Ramos (cell line): ENCODE data around the gene PAXIP1.

Source experiments
- in situ Hi-C: fragments of 300-500 bp; cut with MboI; formaldehyde crosslinking; loops from one replicate; pipeline ENCODE4 v1.14.3; 2022; ENCODE audit warnings: low sequenced_read_pairs; ENCODE audit not compliant: unreplicated experiment

Gene PAXIP1

DNA sequence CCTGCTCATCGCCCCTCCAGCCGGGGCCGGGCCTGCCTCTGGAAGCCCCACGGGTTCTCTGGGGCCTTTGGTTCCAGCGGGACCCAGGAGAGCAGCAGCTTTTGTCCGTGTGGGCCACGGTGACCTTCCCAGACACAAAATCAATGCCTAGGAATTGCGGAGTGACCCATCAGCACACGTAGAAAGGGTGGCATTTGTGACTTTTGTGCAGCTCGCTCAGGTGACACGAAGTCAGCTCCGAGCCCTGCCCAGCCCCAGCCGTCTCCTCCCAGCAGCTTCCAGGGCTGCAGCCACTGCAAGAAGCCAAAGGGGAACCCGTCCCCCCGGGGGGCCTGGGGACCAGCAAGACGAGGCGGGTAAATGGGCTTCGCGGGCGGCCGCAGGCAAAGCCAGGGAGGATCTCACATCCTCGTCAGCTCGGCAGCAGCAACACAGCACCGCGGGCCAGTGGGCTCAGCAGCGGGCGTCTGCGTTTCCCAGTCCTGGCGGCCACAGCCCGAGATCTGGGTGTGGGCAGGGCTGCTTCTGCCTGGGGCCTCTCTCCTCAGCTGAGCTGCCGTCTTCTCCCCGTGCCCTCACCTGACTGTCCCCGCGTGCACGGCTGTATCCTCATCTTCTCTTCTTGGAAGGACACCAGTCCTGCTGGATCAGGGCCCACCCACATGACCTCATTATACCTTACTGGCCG, 88.5 kb downstream of the PAXIP1 start:
- in situ Hi-C loops: no loop called here

DNA sequence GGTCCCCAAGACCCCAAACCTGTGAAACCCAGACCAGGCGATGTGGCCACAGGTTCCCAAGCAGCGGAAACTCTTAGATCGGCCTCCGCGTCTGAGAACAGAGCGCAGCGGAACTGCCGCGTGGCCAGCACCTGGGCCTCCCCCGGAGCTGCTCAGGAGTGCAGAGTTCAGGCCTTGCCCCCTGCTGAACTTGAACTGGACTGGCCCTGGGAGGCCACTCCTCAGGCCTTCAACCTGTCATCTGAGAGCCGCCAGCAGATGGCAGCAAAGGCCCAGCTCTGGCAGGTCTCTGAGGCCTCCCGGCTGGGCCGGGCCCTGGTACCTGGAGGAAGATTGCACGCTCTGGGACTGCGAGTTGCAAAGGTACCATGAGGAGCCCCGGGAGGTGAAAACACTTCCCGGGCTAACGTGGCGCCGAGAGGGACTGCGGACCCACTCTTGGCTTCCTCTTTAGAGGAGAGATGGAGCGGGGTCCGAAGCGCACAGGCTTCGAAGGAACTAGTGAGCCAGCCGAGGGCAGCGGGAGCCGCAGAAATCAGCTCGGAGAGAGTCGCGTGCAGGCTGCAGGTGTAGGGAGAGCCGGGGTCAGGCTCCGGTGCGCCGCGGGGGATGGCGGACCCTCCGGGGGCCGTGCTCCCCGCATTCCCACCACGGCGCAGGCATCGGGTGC, 89.2 kb downstream of the PAXIP1 start:
- in situ Hi-C loops: no loop called here

DNA sequence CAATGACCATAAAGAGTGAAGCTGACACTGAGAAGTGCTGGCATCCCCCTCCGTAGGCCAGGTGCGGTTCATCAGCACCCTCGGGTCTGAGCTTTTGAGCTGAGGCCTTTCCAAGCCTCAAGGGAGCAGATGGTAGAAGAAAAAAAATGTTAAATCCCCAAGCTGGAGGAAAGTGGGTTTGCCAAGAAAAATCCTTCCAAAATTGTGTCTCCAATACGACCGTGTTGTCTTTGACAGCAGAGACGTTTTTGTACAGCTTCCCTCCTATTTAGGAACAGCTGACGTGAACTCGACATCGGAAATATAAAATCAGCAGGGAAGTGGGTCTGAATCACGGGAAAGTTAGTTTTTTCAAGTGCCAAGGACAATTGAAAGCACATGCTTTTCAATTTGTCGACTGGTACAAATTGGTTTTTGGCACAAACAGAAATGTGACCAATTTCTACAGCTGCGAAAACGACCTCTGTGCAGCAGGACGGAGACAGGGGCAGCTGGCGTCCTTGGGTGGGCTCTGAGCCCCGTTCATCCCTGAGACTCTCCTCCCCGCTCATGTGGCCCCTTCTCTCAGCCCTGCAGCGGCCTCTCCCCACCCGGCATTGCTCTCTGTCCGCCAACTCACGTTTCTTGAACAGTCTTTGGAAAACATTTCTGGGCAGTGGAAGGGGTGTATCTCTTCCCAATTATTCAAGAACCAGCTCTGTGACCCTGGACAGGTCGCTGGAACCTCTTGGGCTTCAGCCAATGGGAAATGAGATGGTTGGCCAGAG, 89.9 kb downstream of the PAXIP1 start:
- in situ Hi-C loops: no loop called here

DNA sequence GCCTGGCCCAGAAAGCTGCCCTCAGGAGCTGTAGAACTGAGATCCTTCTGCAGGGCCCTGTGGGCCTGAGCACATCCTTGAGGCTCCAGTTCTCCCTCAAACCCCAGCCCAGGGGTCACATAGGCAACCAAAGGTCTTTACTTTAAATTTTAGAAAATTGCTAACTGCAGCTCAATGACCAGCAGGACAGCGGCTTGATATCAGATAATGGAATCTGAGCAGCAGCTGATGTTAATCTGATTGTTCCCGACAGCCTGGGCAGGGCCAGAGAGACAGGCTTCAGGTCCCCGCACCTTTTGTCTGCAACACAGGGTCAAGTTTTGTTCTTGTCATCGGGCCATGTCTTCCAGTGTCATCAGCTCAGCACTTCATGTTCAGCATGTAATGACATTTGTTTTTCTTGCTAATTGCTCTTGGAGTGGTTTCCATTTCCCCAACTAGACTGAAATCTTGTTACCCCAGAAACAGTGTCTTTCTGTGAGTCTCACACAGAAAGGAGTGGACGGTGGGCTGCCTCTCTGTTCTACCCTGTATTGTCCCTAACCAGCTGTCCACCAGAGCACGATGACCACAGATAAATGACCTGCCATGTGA, 91.0 kb downstream of the PAXIP1 start:
- in situ Hi-C loops: no loop called here

DNA sequence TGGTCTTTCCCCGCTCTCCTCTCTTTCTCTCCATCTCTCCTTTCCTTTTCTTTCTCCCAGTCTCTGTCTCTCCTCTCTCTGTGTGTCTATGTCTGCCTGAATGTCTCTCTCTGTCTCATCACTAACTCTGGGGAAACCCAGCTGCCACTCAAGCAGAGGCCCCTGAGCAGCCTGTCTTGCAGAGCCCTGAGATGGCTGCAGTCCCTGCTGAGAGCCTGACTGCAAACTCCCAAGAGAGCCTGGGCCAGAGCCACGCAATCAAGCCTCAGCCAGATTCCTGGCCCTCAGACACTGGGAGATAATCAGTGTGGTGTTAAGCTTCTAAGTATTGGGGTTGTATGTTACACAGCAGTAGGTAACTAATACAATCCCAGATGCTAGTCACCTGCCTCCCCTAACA, 91.5 kb downstream of the PAXIP1 start:
- in situ Hi-C loops: no loop called here

DNA sequence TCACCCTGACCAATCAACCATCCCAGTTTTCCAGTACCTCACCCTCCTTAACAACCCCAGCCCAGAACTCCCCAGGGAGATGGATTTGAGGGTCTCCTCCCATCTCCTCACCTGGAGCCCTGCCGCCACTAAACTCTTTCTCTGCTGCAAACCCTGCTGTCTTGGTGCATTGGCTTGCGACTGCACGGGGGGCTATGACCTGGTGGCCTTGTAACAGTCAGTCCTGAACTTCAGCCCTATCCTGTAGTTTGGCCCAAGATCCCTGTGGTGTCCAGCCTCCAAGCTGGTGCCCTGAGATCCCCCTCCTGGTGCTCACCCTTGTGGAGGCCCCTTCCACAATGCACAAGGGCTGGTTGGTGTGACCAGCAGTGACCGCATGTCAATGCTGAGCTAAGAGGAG, 91.9 kb downstream of the PAXIP1 start:
- in situ Hi-C loops: no loop called here

DNA sequence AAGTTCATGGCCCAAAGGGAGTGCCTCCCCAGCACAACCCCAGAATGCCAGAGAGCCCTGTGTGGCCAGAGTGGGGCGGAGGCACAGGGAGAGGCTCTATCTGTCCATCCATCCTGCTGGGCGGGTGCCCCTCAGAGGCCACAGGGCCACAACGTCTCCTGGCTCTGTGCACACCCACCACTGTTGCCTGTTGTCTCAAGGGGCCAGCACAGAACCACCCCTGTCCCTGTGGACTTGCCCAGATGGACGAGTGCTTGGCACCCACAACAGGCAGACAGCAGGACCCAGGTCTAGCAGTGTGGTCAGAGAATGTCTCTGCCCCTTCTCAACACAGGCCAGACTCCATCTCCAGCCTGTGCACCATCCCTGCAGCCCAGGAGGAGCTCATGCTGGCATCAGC, 92.8 kb downstream of the PAXIP1 start:
- in situ Hi-C loops: no loop called here

DNA sequence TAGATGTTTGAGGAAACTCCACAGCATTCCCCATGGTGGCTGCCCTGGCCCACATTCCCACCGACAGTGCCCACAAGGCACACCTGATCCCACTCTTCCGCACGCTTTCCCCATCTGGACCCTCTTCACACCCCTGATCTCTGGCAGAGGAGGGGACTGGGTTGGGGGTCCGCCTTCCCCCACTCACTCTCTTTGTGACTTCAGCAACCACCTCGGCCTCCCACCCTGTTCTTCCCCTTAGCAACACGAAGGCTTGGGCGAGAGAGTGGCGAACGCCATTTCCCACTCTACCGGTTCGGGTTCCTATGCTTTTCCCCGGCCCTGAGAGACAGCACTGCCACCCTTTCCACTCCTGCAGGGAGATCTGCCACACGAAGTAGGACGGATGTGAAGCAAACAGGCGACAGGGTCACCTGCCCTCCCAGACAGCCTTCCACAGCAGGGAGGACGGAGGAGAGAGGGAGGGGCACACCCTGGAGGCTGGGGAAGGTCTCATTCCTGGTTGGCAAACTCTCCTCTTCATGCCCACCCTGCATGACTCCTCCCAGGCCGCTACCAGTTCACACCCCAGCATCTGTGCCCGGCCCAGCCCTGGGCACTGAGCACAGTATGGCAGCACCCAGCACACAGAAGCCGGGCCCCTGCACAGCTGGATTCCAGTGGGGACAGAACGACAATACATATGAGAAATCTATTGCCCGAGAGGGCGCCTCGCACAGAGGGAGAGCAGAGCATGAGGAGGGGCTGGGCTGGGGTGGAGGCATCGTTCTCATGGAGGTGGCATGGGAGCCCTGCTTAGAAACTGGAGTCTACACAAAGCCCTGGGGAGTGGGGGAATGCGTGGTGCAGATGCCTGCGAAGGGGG, 93.5 kb downstream of the PAXIP1 start:
- in situ Hi-C loops: no loop called here

DNA sequence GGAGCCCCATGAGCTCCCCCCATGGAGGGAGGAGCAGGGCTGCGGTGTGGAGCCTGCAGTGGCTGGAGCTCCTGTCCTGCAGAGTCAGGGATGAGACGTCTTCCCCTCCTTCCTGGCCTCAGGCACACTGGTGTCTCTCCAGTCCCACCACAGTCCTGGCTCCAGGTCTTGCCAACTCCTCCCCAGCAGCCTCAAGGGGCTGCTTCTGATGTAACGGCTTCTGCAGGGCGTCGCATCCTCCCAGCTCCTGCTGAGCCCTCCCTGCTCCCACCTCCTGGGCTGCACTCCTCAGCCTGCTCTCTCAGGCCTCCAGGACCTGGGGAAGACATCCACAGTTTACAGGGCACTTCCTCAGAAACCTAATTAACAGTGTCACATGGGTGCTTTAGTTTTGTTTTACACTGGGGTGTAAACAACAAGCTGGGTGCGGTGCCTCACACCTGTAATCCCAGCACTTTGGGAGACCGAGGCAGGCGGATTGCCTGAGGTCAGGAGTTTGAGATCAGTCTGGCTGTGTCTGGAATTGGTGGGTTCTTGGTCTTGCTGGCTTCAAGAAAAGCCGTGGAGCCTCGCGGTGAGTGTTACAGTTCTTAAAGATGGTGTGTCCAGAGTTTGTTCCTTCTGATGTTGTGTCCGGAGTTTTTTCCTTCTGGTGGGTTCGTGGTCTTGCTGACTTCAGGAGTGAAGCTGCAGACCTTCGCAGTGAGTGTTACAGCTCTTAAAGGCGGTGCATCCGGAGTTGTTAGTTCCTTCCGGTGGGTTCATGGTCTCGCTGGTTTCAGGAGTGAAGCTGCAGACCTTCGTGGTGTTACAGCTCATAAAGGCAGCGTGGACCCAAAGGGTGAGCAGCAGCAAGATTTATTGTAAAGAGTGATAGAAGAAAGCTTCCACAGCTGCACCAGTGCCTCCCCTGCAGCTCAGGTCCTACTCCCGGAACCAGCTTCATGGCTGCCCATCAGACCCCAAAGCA, 95.0 kb downstream of the PAXIP1 start:
- in situ Hi-C loops: no loop called here

DNA sequence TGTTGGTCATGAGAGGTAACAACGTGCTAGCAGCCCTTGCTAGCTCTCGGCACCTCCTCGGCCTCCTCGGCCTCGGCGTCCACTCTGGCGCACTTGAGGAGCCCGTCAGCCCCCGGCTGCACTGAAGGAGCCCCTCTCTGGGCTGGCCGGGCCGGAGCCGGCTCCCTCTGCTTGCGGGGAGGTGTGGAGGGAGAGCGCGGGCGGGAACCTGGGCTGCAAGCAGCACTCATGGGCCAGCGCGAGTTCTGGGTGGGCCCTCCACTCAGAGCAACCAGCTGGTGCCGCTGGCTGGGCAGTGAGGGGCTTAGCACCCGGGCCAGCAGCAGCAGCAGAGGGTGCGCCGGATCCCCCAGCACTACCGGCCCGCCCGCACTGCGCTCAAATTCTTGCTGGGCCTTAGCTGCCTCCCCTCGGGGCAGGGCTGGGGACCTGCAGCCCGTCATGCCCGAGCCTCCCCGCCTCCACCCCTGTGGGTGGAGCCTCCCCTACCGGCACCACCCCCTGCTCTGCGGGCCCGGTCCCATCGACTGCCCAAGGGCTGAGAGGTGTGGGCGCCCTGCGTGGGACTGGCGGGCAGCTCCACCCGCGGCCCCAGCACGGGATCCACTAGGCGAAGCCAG, 96.1 kb downstream of the PAXIP1 start:
- in situ Hi-C loops: no loop called here

DNA sequence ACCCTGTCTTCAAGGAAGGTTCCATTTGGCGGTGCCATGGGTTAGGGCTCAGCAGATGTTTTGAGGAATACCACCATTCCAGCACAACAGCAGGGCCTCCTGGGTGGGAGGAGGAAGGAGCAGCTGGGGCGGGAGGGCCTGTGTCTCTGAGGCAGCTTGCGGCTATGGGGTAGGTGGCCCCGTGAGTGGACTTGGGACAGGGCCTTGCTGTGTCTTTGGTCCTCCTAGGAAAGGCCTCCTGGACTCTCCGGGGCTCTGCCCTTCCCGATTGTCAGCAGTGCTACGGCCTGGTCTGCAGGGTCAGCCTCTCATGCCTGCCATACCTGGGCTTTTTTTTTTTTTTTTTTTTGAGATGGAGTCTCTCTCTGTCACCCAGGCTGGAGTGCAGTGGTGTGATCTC, 96.7 kb downstream of the PAXIP1 start:
- in situ Hi-C loops: no loop called here

DNA sequence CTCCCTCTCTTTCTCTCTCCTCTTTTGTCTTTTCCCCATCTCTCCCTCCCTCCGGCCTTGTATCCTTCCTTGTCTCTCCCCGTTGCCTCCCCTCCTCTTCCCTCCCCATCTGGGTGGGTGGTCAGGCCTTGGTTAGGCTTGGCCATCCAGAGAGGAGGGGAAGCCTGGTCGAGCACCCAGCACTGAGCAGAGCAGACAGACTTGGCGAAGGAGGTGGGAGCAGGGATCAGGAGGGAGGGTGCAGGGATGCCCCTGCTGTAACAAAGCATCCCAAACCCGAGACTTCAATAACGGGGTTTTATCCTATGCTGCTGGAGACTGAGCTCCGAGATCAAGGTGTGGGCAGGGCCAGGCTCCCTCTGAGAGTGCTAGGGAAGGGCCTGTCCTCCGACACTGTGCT, 97.3 kb downstream of the PAXIP1 start:
- in situ Hi-C loops: no loop called here

DNA sequence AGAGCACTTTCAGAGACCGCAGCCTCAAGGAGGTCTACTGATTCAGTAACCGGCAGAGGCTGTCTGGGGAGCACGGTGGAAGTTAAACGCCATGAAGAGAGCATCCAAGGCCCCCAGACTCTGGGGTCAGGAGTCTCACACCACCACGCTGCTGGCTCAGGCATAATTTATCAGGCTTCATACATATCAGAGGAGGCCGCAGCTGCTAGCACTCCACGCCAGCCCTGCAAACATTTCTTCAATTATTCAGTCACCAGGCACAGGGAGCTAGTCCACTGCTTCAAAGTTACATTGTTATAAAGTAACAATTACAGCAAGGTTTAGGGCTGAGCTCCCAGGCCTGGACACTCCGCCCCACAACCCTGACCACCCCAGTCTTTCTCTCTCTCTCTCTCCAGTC, 97.8 kb downstream of the PAXIP1 start:
- in situ Hi-C loops: no loop called here

DNA sequence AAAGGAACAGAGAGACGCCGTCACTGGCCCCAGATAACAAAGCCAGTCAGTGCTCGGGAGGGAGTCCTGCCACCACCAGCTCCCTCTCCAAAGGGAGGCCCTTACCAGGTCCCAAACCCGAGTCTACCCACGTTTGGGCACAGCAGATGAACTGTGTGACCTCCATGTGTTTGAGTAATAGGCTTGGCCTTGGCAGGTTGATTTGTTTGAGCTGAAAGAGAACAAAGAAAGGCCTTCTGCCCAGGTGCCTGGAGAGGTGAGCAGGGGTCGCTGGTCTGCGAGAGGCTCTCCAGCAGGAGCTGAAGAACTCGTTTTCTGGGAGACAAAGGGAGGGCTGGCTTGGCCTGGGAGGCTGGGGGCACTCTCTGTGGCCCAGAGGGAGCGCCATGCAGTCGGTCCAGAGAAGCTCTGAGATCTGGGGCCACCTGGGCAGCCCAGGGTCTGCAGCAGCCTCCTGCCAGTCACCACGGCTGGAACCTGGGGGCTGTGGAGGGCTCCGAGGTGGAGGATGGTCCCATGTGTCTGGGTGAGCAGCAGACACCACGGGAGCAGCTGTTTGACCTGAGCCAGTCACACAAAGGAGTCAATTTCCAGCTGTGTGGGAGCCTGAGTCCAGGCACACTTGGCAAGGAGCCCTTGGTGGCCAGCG, 99.7 kb downstream of the PAXIP1 start:
- in situ Hi-C loops: no loop called here

DNA sequence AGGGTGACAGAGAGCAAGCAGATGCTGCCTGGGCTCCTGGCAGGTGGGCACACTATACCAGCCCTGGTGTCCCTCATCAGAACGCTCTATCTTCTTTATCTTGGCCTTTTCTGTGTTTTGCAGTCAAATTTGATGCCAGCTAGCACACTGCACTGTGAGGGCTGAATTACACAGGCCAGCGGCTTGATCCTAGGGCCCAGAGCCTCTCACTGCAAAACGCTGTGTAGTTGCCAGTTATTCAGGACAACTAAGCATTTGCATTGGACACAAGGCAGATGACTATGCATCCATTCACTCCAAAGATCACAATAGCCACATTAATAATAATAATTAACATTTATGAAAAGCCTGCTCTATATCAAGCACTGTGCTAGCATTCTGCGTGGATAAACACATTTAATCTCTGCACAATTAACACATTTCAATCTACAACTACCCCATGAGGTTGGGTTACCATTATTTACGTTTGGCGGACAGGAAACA, 100.3 kb downstream of the PAXIP1 start:
- in situ Hi-C loops: no loop called here

DNA sequence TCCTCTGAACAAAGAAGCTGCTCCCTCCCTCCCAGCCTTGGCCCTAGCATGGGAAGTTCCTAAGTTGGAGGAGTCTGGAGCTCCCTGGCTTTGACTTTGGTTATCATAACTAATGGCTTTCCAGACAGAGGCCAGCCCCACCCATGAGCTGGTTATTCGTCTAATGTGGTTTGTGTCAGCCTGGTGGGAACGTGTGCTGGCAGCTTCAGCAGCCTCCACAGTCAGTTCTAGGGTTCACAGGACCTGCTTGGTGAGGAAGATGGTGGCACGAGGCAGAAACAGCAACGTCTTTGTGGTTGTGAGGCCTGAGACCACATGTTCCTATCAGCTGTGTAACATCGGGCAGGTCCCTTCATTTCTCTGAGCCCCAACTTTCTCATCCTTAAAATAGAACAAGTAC, 103.1 kb downstream of the PAXIP1 start:
- in situ Hi-C loops: no loop called here

DNA sequence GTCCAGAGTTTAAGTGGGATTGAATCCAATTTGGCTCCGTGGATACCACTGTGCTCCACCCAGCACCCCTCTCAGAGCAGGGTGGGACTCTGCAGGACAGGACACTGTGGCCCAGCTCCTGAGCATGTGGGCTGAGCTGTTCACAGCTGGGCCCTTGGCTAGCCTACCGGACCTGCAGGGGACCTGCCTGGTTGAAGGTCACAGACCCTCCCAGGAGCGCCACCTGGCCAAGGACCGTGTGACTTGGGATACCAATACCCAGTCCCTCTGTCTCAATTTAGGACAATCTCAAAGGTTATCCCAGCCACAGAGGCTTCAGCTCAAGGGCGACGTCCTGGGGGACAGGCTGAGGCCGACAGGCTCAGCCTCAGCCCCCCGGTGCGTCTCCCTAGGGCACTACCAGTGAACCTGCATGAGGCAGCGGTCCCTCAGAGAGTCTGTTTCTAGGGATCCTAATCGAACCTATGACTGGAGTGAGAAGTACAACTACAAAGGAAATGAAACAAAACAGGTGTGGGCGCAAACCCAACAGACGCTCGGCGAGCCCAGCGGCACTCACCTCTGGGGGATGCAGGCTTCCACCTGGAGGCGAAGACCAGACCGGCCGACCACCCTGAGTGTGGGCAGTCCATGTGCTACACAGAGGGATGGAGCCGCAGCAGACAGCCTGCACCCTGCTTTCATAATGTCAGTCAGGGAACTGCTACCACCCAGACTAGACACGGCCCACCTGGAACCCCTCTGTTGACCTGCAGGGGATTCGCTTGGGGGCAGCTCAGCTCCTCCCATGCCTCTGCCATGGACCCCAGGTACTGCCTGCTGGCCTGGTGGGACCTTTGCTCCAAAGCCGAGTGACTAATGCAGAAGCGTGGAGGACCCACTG, 103.7 kb downstream of the PAXIP1 start:
- in situ Hi-C loops: no loop called here
